IMR-90 (cell line): ENCODE measurements around the gene ERN1.

Experiments used
- CEBPB ChIP-seq: IDR thresholded peaks from 2 replicates; pipeline ENCODE4 v1.6.1; 2012; ENCODE audit warnings: low read depth, low read length, improper control_type of control experiment
- CTCF ChIP-seq: conservative IDR thresholded peaks from 2 replicates; pipeline ENCODE4 v1.5.1; 2012; ENCODE audit warnings: mild to moderate bottlenecking, low read depth, low read length, improper control_type of control experiment

- TF ChIP-seq CTCF: no peak
- TF ChIP-seq CEBPB: no peak
Observed at GRCh38 chr17:64055183-64056142, 74.5 kb downstream of the ERN1 start.
